ENCODE measurements around the gene PARP15. TPM values are rescaled to one million over a fixed set of nuclear protein-coding genes. Genes with fewer than 3 reads are reported as not detected.

The PARP15 gene
- total and polyA plus RNA-seq, 5 donors from 2014 or later = 5.2 to 87.0 (median 8.2) TPM

- H3K36me3 Mint-ChIP-seq = no peaks in the 10 kb centered on the region
- no peaks in the 10 kb centered on the region for H3K27me3 Mint-ChIP-seq
- Histone ChIP-seq H3K36me3 (ENCODE audit: control insufficient read depth, insufficient read depth, low read length) (no peaks in the 10 kb centered on the region), H3K27me3 (ENCODE audit: control insufficient read depth, insufficient read depth, low read length) (no peaks in the 10 kb centered on the region), H3K4me3 (ENCODE audit: low read depth, low read length) (no peak overlapping the region), H3K4me1 (ENCODE audit: control insufficient read depth, insufficient read depth, low read length, poor library complexity, severe bottlenecking) (peaks cover 1% of the 10 kb centered on the region), H3K27ac (ENCODE audit: insufficient read depth, low read length, poor library complexity, severe bottlenecking) (no peak overlapping the region), H3K9me3 (ENCODE audit: control insufficient read depth in 2 of 2, low read length in 2 of 2) (no peaks in the 10 kb centered on the region)
- H3K4me1 Mint-ChIP-seq = peaks cover 0 to 13% (median 8%) of the 10 kb centered on the region in 4 donors
- ATAC-seq (ENCODE audit: low read depth in 2 of 2) (no peak), DNase-seq (no peak)
- no peaks in the 10 kb centered on the region for H3K9me3 Mint-ChIP-seq
- H3K27ac Mint-ChIP-seq = no peak overlapping the region
- no peak overlapping the region for H3K4me3 Mint-ChIP-seq
Observed at GRCh38 chr3:122674339-122674738, 96.9 kb downstream of the PARP15 start.

- no peak overlapping the region for H3K4me3 ChIP-seq (ENCODE audit: low read depth, low read length)
- H3K9me3 Mint-ChIP-seq = no peaks in the 10 kb centered on the region
- H3K4me1 Mint-ChIP-seq = peaks cover 14 to 37% (median 24%) of the 10 kb centered on the region in 4 donors
- H3K27me3 ChIP-seq (ENCODE audit: control insufficient read depth, insufficient read depth, low read length) = no peaks in the 10 kb centered on the region
- no peaks in the 10 kb centered on the region for H3K9me3 ChIP-seq (ENCODE audit: control insufficient read depth in 2 of 2, low read length in 2 of 2)
- H3K27ac ChIP-seq (ENCODE audit: insufficient read depth, low read length, poor library complexity, severe bottlenecking) = no peak overlapping the region
- H3K36me3 Mint-ChIP-seq = no peaks in the 10 kb centered on the region
- peaks cover 20% of the 10 kb centered on the region for H3K4me1 ChIP-seq (ENCODE audit: control insufficient read depth, insufficient read depth, low read length, poor library complexity, severe bottlenecking)
- no peak overlapping the region for H3K4me3 Mint-ChIP-seq
- DNase-seq (no peak), ATAC-seq (ENCODE audit: low read depth in 2 of 2) (no peak)
- no peaks in the 10 kb centered on the region for H3K27me3 Mint-ChIP-seq
- no peaks in the 10 kb centered on the region for H3K36me3 ChIP-seq (ENCODE audit: control insufficient read depth, insufficient read depth, low read length)
- no peak overlapping the region for H3K27ac Mint-ChIP-seq
Observed at GRCh38 chr3:122676759-122677158, 99.3 kb downstream of the PARP15 start.

- Histone ChIP-seq H3K4me3 (ENCODE audit: low read depth, low read length) (no peak overlapping the region), H3K9me3 (ENCODE audit: control insufficient read depth in 2 of 2, low read length in 2 of 2) (no peaks in the 10 kb centered on the region), H3K27me3 (ENCODE audit: control insufficient read depth, insufficient read depth, low read length) (no peaks in the 10 kb centered on the region), H3K36me3 (ENCODE audit: control insufficient read depth, insufficient read depth, low read length) (no peaks in the 10 kb centered on the region), H3K4me1 (ENCODE audit: control insufficient read depth, insufficient read depth, low read length, poor library complexity, severe bottlenecking) (peaks cover 24% of the 10 kb centered on the region), H3K27ac (ENCODE audit: insufficient read depth, low read length, poor library complexity, severe bottlenecking) (no peak overlapping the region)
- no peak overlapping the region for H3K27ac Mint-ChIP-seq
- H3K27me3 Mint-ChIP-seq = no peaks in the 10 kb centered on the region
- no peaks in the 10 kb centered on the region for H3K9me3 Mint-ChIP-seq
- no peaks in the 10 kb centered on the region for H3K36me3 Mint-ChIP-seq
- peaks cover 14 to 42% (median 28%) of the 10 kb centered on the region in 4 donors for H3K4me1 Mint-ChIP-seq
- DNase-seq = no peak
- no peak overlapping the region for H3K4me3 Mint-ChIP-seq
- no peak for ATAC-seq (ENCODE audit: low read depth in 2 of 2)
Observed at GRCh38 chr3:122677216-122677615, 99.8 kb downstream of the PARP15 start.

GRCh38 chr3:122678506-122678905 is 101.1 kb downstream of the PARP15 start:
- H3K27me3 ChIP-seq (ENCODE audit: control insufficient read depth, insufficient read depth, low read length) = no peaks in the 10 kb centered on the region
- no peak overlapping the region for H3K27ac ChIP-seq (ENCODE audit: insufficient read depth, low read length, poor library complexity, severe bottlenecking)
- H3K27me3 Mint-ChIP-seq = no peaks in the 10 kb centered on the region
- no peaks in the 10 kb centered on the region for H3K36me3 Mint-ChIP-seq
- DNase-seq (no peak), ATAC-seq (ENCODE audit: low read depth in 2 of 2) (no peak)
- H3K9me3 ChIP-seq (ENCODE audit: control insufficient read depth in 2 of 2, low read length in 2 of 2) = no peaks in the 10 kb centered on the region
- H3K4me1 Mint-ChIP-seq = peaks cover 18 to 55% (median 39%) of the 10 kb centered on the region in 4 donors
- peaks cover 37% of the 10 kb centered on the region for H3K4me1 ChIP-seq (ENCODE audit: control insufficient read depth, insufficient read depth, low read length, poor library complexity, severe bottlenecking)
- no peak overlapping the region for H3K4me3 ChIP-seq (ENCODE audit: low read depth, low read length)
- H3K36me3 ChIP-seq (ENCODE audit: control insufficient read depth, insufficient read depth, low read length) = no peaks in the 10 kb centered on the region
- peak overlapping the region; percentile 72 to 96 (median 83) for H3K27ac Mint-ChIP-seq
- H3K9me3 Mint-ChIP-seq = no peaks in the 10 kb centered on the region
- peak overlapping the region in 3 of 4 donors; percentile 49 to 100 (median 87) for H3K4me3 Mint-ChIP-seq

GRCh38 chr3:122679085-122679881 is 101.8 kb downstream of the PARP15 start:
- DNase-seq (peak; percentile 73 to 90 (median 82)), ATAC-seq (ENCODE audit: low read depth in 2 of 2) (peak; percentile 58 to 70)
- Mint-ChIP-seq H3K4me3 (peak overlapping the region; percentile 93 to 100 (median 96)), H3K36me3 (peaks cover 4% of the 10 kb centered on the region), H3K27ac (peak overlapping the region; percentile 96 to 99 (median 96)), H3K27me3 (no peaks in the 10 kb centered on the region), H3K4me1 (peaks cover 21 to 62% (median 46%) of the 10 kb centered on the region in 4 donors), H3K9me3 (no peaks in the 10 kb centered on the region)
- peak overlapping the region; percentile 90 for H3K4me3 ChIP-seq (ENCODE audit: low read depth, low read length)
- H3K4me1 ChIP-seq (ENCODE audit: control insufficient read depth, insufficient read depth, low read length, poor library complexity, severe bottlenecking) = peaks cover 44% of the 10 kb centered on the region
- no peaks in the 10 kb centered on the region for H3K36me3 ChIP-seq (ENCODE audit: control insufficient read depth, insufficient read depth, low read length)
- H3K27me3 ChIP-seq (ENCODE audit: control insufficient read depth, insufficient read depth, low read length) = no peaks in the 10 kb centered on the region
- H3K27ac ChIP-seq (ENCODE audit: insufficient read depth, low read length, poor library complexity, severe bottlenecking) = peak overlapping the region; percentile 95
- H3K9me3 ChIP-seq (ENCODE audit: control insufficient read depth in 2 of 2, low read length in 2 of 2) = no peaks in the 10 kb centered on the region

- ATAC-seq (ENCODE audit: low read depth in 2 of 2) (peak in 1 of 2 donors; percentile 2), DNase-seq (no peak)
- Histone ChIP-seq H3K4me3 (ENCODE audit: low read depth, low read length) (peak overlapping the region; percentile 90), H3K4me1 (ENCODE audit: control insufficient read depth, insufficient read depth, low read length, poor library complexity, severe bottlenecking) (peaks cover 48% of the 10 kb centered on the region), H3K9me3 (ENCODE audit: control insufficient read depth in 2 of 2, low read length in 2 of 2) (no peaks in the 10 kb centered on the region), H3K36me3 (ENCODE audit: control insufficient read depth, insufficient read depth, low read length) (peaks cover 6% of the 10 kb centered on the region), H3K27me3 (ENCODE audit: control insufficient read depth, insufficient read depth, low read length) (no peaks in the 10 kb centered on the region), H3K27ac (ENCODE audit: insufficient read depth, low read length, poor library complexity, severe bottlenecking) (peak overlapping the region; percentile 95)
- Mint-ChIP-seq H3K36me3 (peaks cover 9% of the 10 kb centered on the region), H3K27me3 (no peaks in the 10 kb centered on the region), H3K9me3 (no peaks in the 10 kb centered on the region), H3K4me3 (peak overlapping the region; percentile 93 to 100 (median 96)), H3K27ac (peak overlapping the region; percentile 96 to 99 (median 96)), H3K4me1 (peaks cover 26 to 69% (median 53%) of the 10 kb centered on the region in 4 donors)
Observed at GRCh38 chr3:122679882-122680474, 102.5 kb downstream of the PARP15 start.

GRCh38 chr3:122680475-122681283 is 103.2 kb downstream of the PARP15 start, which contains the start of gene PARP14:
PARP14 (plus strand) TSS chr3:122680839; CDS start chr3:122680884, 45 bp downstream.
- peaks cover 48% of the 10 kb centered on the region for H3K4me1 ChIP-seq (ENCODE audit: control insufficient read depth, insufficient read depth, low read length, poor library complexity, severe bottlenecking)
- peak within 1 kb of the TSS; percentile 99 for H3K4me3 ChIP-seq (ENCODE audit: low read depth, low read length)

More at GRCh38 chr3:122680475-122681283, 103.2 kb downstream of the PARP15 start, which contains the start of gene PARP14:
- ATAC-seq (ENCODE audit: low read depth in 2 of 2) = peak; percentile 60 to 73
- peak; percentile 59 to 86 (median 68) for DNase-seq
- Histone ChIP-seq H3K36me3 (ENCODE audit: control insufficient read depth, insufficient read depth, low read length) (peaks cover 11% of the 10 kb centered on the region), H3K27me3 (ENCODE audit: control insufficient read depth, insufficient read depth, low read length) (no peaks in the 10 kb centered on the region), H3K27ac (ENCODE audit: insufficient read depth, low read length, poor library complexity, severe bottlenecking) (peak within 1 kb of the TSS; percentile 95), H3K9me3 (ENCODE audit: control insufficient read depth in 2 of 2, low read length in 2 of 2) (no peaks in the 10 kb centered on the region)
- Mint-ChIP-seq H3K27ac (peak within 1 kb of the TSS; percentile 96 to 99 (median 96)), H3K4me1 (peaks cover 26 to 71% (median 57%) of the 10 kb centered on the region in 4 donors), H3K27me3 (no peaks in the 10 kb centered on the region), H3K9me3 (no peaks in the 10 kb centered on the region), H3K4me3 (peak within 1 kb of the TSS; percentile 93 to 100 (median 96)), H3K36me3 (peaks cover 13% of the 10 kb centered on the region)
